ENCODE measurements around the gene PAX8. TPM values are rescaled to one million over a fixed set of nuclear protein-coding genes. Genes with fewer than 3 reads are reported as not detected.

PAX8 gene
- total RNA-seq, 1 donor from 2014 or later, result 0.60 TPM

DNA sequence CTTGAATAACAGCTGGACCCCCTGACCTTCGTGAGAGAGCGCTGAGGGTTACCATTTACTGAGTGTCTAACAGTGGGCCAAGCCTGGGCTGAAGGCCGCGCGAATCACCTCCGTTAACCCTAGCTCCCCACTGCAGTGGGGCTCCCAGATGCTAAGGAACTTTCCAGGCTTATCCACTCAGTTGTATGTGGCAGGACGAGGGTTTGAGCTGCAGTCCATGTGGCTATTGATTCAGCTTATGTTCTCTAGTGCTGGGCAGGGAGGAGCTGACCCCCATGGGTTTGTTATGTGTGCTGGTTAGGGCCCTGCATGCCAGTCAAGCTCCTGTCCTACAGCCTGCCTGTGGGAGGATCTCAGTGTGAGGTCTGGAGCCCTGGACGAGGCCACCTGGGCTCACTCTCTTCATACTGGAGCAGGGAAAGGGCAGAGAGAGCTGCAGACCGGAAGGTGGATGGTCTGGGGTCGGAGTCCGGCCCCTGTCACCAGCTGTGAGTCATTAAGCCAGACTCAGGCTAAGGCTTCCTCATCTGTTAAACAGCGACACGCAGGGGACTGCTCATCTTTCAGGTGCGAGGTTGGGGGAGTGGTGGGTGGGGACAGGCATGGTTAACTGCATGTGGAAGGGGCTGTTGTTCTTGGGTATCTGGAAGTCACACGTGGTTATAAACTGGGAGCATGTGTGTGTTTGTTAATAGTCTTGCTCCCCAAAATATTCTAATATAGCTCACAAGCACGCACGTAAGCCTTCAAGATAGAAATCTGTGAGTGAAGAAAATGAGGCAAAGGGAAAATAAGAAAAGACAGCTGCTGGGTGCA, 98.4 kb downstream of the PAX8 start:
- no peak for ATAC-seq
- DNase-seq (ENCODE audit: missing footprints), result peak; percentile 35
- intact Hi-C loops (cut with DNase I), result no loop called here

DNA sequence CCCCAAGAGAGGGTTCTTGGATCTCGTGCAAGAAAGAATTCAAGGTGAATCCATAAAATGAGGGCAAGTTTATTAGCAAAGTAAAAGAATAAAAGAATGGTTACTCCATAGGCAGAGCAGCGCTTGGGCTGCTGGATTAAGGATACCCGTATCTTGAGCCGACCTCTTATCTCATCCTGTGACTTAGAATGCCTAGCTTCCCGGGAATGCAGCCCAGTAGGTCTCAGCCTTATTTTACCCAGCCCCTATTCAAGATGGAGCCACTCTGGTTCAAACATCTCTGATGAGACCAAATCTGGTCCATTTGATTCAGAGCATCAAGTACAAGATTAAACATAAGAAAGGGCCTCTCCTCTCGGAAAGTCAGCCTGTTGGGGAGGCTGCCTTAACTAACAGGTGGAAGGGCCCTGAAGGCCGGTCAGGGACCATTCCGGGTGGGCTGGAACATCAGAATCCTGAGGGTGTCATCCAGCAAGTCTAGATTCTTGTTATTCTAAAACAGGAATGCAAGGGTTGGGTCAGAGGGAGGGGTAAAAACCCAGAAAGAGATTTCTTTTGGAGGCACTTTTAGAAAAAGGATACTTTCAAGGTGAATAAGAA, 99.2 kb downstream of the PAX8 start:
- intact Hi-C loops (cut with DNase I), result no loop called here
- DNase-seq (ENCODE audit: missing footprints), result no peak
- no peak for ATAC-seq

DNA sequence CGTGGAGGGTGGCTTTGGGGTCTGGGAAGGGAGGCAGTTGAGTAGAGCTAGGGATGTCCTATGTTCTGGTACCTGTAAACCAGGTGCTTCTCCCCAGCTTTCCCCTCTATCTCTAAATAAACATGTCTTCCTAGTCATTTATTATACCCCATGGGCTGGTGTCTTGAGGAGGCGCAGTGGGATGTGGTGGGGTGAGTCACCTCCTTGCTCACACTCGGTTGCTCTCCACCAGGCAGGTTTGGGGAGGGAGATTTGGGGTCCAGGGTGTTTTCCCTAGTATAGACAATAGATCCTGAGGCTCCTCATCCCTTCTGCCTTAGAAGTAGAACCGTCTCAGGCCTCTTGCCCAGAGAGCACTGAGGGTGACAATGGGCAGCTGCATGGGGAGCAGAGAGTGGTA, 99.8 kb downstream of the PAX8 start:
- ATAC-seq (no peak), DNase-seq (ENCODE audit: missing footprints) (no peak)
- intact Hi-C loops (cut with DNase I), result no loop called here

DNA sequence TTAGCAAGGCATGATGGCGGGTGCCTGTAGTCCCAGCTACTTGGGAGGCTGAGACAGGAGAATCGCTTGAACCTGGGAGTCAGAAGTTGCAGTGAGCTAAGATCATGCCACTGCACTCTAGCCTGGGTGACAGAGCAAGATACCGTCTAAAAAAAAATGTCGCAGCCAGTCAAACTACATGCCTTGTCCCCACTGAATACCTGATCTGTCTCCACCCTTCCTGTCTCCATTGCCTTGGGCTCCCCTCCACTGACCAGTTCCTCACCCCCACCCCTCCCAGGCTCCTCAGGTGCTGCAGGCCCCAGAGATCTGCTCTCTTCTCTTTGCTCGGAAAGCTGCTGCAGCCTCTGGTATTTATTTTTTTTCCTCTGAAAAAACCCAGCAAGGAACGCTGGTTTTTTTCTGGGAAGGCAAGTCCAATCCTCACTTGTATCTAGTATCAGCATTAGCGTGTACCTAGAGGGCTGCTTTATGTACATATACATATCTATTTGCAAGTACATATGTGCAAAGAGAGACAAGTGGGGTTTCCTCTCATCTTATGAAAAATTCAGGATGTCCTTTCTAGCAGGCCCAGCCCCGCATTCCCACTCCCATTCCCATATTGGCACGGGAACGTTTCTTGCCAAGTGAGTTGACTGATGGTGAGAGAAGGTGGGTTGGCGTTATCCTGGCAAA, 100.5 kb downstream of the PAX8 start:
- intact Hi-C loops (cut with DNase I), result no loop called here
- ATAC-seq, result no peak
- no peak for DNase-seq (ENCODE audit: missing footprints)

GRCh38 chr2:113176696-113177355, 101.9 kb downstream of the PAX8 start:
- ATAC-seq (no peak), DNase-seq (ENCODE audit: missing footprints) (peak; percentile 22)
- intact Hi-C loops (cut with DNase I), result no loop called here

DNA sequence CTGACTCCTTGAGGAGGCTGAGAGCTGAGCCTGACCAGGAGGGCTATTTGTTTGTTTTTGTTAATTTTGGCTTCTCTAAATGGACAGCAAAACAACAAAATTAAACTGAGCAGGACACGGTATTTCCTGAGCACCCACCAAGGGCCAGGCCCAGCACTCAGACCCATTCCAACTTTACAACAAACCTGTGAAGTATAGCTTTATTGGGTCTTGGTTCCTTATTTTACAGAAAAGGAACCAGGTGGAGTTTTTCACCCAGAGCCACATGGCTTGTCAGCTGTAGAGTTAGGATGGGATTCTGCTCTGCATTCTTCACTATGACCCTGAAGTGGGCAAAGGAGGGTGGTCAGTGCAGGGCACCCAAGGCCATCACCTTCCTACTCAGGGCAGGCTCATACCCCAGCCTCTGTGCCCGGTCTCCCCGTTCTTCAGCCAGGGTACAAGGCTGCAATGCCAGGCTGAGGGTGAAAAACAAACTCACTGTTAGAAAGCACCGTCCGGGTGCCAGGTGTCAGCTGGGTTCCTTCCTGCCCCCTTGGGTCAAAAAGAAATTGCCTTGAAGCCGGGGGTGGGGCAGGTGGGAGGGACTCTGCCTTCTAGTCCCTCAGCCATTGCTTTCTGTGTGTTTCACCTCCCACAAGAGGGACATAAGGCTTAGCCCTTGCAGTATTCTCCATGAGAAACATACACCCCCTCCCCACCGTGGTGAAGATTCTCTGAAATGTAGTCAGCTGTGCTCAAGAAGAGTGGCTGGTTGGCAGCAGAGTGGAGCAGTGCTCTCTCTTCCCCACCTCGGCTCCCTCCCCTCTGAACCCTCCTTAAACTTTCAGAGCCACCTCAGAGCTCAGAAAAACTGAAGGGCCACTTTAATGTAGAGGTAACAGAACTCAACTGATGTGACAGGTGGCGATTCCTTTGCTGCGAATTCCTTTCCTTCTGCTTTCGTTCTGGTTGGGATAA, 102.7 kb downstream of the PAX8 start:
- intact Hi-C loops (cut with DNase I), result no loop called here

GRCh38 chr2:113175042-113175628, 103.6 kb downstream of the PAX8 start:
- no peak for ATAC-seq
- intact Hi-C loops (cut with DNase I), result no loop called here
- DNase-seq (ENCODE audit: missing footprints), result peak; percentile 35

More for the DNA sequence above, 102.7 kb downstream of the PAX8 start:
- ATAC-seq (no peak), DNase-seq (ENCODE audit: missing footprints) (no peak)

GRCh38 chr2:113174376-113174750, 104.4 kb downstream of the PAX8 start:
- DNase-seq (ENCODE audit: missing footprints), result no peak
- intact Hi-C loops (cut with DNase I), result no loop called here
- ATAC-seq, result no peak

GRCh38 chr2:113173542-113174375, 105.0 kb downstream of the PAX8 start, which contains the start of gene PSD4:
TSS of gene PSD4 (plus strand) at chr2:113173971. CDS start at chr2:113182457, 8,486 bp downstream.
- ATAC-seq, result peak; percentile 77
- peak; percentile 91 for DNase-seq (ENCODE audit: missing footprints)
- intact Hi-C loops (cut with DNase I), result no loop called here

GRCh38 chr2:113172721-113173541, 105.8 kb downstream of the PAX8 start:
- ATAC-seq (no peak), DNase-seq (ENCODE audit: missing footprints) (no peak)
- intact Hi-C loops (cut with DNase I), result no loop called here

DNA sequence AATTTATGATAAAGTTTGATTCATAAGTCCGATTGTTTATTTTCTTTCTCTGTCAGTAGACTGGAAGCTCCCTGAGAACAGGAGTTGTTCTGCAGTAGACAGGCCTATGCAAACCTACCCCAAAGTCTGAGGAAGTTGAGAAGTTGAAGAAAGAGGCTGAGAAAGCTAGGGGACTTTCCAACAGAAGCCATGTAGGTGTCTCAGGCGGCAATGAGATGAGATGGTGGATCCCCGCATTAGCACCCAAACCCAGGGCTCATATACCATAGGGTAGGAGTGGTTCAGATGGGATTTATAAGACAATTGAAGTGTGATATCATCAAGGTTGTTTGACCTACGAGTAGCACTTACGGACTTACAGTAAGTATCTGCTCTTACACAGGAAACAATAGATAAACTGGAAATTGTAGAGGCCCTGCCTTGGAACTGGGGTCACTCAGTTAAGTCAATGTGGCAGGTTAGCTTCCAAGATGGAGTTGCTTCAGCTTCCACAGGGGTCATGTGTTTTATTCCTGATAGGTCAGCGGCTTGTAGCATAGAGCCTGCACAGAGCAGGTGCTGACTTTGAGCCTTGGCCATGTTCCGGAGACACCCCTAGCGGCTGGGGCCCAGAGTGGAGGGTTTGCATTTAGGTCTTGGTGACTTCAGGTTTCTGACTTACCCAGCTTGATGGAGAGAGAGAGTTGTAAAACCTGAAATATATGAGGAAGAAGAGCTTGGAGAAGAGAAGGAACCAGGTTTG, 107.2 kb downstream of the PAX8 start:
- DNase-seq (ENCODE audit: missing footprints) (no peak), ATAC-seq (no peak)
- intact Hi-C loops (cut with DNase I), result no loop called here

DNA sequence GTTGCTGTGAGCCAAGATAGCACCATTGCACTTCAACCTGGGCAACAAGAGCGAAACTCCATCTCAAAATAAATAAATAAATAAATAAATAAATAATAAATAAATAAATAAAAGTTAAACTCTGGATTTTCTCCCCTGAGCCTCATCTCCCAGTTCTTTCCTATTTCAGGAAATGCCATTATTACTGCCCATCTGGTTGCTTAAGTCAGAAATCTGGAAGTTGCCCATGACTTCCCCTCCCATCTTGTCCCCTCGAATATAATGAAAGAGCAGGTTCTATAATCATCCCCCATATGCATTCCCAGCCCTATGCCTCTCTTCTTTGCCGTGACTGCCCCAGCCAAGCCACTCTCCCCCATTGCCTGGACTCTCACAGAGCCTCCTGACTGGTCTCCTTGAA, 109.1 kb downstream of the PAX8 start:
- ATAC-seq (no peak), DNase-seq (ENCODE audit: missing footprints) (no peak)
- intact Hi-C loops (cut with DNase I), result no loop called here

- intact Hi-C loops (cut with DNase I), result no loop called here
Measured at GRCh38 chr2:113169002-113169530, 109.7 kb downstream of the PAX8 start.

GRCh38 chr2:113167962-113168340, 110.8 kb downstream of the PAX8 start:
- ATAC-seq (no peak), DNase-seq (ENCODE audit: missing footprints) (no peak)
- intact Hi-C loops (cut with DNase I), result no loop called here

More at GRCh38 chr2:113169002-113169530, 109.7 kb downstream of the PAX8 start:
- DNase-seq (ENCODE audit: missing footprints) (no peak), ATAC-seq (no peak)

- intact Hi-C loops (cut with DNase I), result no loop called here
- no peak for DNase-seq (ENCODE audit: missing footprints)
Measured at GRCh38 chr2:113167115-113167932, 111.4 kb downstream of the PAX8 start.

More at GRCh38 chr2:113167115-113167932, 111.4 kb downstream of the PAX8 start:
- ATAC-seq, result peak; percentile 64
